ENCODE measurements around the gene ZNF586.

The ZNF586 gene

DNA sequence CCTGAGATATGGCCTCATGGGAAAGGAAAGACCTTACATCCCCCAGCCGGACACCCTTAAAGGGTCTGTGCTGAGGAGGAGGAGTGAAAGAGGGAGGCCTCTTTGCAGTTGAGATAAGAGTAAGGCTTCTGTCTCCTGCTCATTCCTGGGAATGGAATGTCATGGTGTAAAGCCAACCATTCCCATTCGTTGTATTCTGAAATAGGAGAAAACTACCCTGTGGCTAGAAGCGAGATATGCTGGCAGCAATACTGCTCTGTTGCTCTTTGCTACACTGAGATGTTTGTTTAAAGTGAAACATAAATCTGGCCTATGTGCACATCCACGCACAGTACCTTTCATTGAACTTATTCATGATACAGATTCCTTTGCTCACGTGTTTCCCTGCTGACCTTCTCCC lies 59.8 kb downstream of the ZNF586 start:
- no peak for DNase-seq

GRCh38 chr19:57830071-57830602 lies 60.7 kb downstream of the ZNF586 start, which contains the start of gene ZNF587B:
Gene ZNF587B (plus strand): TSS chr19:57830299. CDS start chr19:57830529, 230 bp downstream.
- no peak for DNase-seq
